ENCODE measurements around the gene EBLN1.

DNA sequence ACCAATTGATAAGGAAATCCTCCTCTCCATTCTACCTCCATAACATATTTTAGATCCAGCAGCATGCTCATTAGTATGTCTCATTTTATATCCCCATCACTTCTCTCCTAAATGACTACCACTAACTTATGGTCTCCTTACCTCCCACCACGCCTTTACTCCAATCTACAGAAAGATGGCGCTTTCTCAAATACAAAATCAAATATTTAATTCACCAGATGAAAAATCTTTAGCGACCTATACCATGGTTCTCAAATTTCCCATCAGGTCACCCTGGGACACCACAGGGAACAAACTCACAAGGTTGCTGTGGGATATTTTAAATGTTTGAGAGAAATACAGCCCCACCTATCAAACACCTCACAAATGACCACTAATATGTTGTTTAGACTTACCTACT lies 27.0 kb upstream of the EBLN1 start:
- TF ChIP-seq, protein P1, sequence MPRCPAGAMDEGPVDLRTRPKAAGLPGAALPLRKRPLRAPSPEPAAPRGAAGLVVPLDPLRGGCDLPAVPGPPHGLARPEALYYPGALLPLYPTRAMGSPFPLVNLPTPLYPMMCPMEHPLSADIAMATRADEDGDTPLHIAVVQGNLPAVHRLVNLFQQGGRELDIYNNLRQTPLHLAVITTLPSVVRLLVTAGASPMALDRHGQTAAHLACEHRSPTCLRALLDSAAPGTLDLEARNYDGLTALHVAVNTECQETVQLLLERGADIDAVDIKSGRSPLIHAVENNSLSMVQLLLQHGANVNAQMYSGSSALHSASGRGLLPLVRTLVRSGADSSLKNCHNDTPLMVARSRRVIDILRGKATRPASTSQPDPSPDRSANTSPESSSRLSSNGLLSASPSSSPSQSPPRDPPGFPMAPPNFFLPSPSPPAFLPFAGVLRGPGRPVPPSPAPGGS (IDR thresholded peaks at IDR 0.05) = no peak
- TF ChIP-seq, protein P2, sequence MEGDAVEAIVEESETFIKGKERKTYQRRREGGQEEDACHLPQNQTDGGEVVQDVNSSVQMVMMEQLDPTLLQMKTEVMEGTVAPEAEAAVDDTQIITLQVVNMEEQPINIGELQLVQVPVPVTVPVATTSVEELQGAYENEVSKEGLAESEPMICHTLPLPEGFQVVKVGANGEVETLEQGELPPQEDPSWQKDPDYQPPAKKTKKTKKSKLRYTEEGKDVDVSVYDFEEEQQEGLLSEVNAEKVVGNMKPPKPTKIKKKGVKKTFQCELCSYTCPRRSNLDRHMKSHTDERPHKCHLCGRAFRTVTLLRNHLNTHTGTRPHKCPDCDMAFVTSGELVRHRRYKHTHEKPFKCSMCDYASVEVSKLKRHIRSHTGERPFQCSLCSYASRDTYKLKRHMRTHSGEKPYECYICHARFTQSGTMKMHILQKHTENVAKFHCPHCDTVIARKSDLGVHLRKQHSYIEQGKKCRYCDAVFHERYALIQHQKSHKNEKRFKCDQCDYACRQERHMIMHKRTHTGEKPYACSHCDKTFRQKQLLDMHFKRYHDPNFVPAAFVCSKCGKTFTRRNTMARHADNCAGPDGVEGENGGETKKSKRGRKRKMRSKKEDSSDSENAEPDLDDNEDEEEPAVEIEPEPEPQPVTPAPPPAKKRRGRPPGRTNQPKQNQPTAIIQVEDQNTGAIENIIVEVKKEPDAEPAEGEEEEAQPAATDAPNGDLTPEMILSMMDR (IDR thresholded peaks at IDR 0.05) = no peak
- TF ChIP-seq PHF8 (IDR thresholded peaks at IDR 0.05; ENCODE audit: borderline replicate concordance, low read depth) (no peak), POLR2A (IDR thresholded peaks at IDR 0.05; ENCODE audit: low read length) (no peak), RFX5 (IDR thresholded peaks at IDR 0.05) (no peak), CHD2 (IDR thresholded peaks at IDR 0.05; ENCODE audit: low read length, partially characterized antibody) (no peak), MAZ (IDR thresholded peaks at IDR 0.05; ENCODE audit: borderline replicate concordance, low read depth, low read length) (no peak)
- TF ChIP-seq, protein P3, sequence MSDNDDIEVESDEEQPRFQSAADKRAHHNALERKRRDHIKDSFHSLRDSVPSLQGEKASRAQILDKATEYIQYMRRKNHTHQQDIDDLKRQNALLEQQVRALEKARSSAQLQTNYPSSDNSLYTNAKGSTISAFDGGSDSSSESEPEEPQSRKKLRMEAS (IDR thresholded peaks at IDR 0.05) = no peak
- TF ChIP-seq, protein P4, sequence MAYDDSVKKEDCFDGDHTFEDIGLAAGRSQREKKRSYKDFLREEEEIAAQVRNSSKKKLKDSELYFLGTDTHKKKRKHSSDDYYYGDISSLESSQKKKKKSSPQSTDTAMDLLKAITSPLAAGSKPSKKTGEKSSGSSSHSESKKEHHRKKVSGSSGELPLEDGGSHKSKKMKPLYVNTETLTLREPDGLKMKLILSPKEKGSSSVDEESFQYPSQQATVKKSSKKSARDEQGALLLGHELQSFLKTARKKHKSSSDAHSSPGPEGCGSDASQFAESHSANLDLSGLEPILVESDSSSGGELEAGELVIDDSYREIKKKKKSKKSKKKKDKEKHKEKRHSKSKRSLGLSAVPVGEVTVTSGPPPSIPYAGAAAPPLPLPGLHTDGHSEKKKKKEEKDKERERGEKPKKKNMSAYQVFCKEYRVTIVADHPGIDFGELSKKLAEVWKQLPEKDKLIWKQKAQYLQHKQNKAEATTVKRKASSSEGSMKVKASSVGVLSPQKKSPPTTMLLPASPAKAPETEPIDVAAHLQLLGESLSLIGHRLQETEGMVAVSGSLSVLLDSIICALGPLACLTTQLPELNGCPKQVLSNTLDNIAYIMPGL (CRISPR knock-in tag; IDR thresholded peaks at IDR 0.05; ENCODE audit: borderline replicate concordance) = no peak
- TF ChIP-seq, protein P5, sequence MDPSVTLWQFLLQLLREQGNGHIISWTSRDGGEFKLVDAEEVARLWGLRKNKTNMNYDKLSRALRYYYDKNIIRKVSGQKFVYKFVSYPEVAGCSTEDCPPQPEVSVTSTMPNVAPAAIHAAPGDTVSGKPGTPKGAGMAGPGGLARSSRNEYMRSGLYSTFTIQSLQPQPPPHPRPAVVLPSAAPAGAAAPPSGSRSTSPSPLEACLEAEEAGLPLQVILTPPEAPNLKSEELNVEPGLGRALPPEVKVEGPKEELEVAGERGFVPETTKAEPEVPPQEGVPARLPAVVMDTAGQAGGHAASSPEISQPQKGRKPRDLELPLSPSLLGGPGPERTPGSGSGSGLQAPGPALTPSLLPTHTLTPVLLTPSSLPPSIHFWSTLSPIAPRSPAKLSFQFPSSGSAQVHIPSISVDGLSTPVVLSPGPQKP (IDR thresholded peaks at IDR 0.05; ENCODE audit: low read depth, low read length) = no peak

Measured in A549 (cell line).